Measurements from ENCODE around the gene RING1.

RING1 gene

GRCh38 chr6:33176906-33177305 is 31.4 kb upstream of the RING1 start:
- Histone ChIP-seq H3K36me3 (ENCODE audit: control insufficient read depth, insufficient read depth, low read length) (no peaks in the 10 kb centered on the region), H3K4me3 (ENCODE audit: low read depth, low read length) (no peak overlapping the region), H3K79me2 (no peaks in the 10 kb centered on the region), H3K4me1 (peaks cover 5% of the 10 kb centered on the region), H3K9ac (no peak overlapping the region), H2AFZ (no peak overlapping the region), H3K9me3 (ENCODE audit: control insufficient read depth, low read length) (no peaks in the 10 kb centered on the region), H3K27me3 (ENCODE audit: control insufficient read depth, insufficient read depth, low read length) (no peaks in the 10 kb centered on the region), H3K4me2 (ENCODE audit: low read length) (no peak overlapping the region), H3K27ac (no peak overlapping the region)
- no peak for TF ChIP-seq CTCF (IDR thresholded peaks at IDR 0.05)

DNA sequence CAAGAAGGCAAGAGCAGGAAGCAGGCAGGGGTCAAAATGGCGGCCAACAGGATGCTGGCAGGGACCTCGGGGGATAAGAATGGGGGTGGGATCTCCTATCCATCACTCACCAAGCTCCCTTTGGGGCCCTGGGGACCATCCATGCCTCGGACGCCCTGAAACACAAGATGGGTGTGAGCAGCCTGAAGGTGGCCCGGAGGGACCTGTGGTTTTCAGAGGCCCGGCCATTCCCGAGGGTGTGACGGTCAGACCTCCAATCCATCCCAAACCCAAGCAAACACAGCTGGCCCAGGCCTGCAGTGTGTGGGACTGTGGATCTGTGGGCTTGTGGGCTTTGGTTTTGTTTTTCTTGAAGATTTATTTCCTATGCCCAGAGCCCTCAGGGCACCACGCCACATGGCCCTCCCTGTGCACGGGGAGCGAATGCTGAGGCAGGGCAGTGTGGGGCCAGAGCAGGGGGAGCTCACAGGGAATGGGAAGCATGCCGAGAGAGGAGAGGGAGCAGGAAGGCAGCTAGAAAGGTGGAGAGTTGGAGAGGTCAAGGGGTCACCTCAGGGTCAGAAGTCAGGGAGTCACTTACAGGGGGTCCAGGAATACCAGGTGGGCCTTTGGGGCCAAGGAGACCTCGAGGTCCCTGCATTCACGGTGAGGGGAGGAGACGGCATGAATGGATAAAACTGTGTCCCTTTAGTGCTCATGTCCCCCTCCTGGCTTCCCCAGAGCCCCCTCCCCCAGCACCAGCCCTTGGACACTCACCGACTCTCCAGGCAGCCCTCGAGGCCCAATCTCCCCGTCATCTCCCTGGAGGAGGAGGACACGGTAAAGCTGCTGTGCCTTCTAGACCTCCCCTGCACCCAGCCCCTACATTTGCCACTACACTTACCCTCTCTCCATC is 30.5 kb upstream of the RING1 start:
- H3K9me3 ChIP-seq (ENCODE audit: control insufficient read depth, low read length) = no peaks in the 10 kb centered on the region
- H3K27ac ChIP-seq = no peak overlapping the region
- no peak overlapping the region for H3K9ac ChIP-seq
- no peak for TF ChIP-seq CTCF (IDR thresholded peaks at IDR 0.05)
- H3K79me2 ChIP-seq = no peaks in the 10 kb centered on the region
- H3K4me3 ChIP-seq (ENCODE audit: low read depth, low read length) = no peak overlapping the region
- peaks cover 5% of the 10 kb centered on the region for H3K4me1 ChIP-seq
- no peak overlapping the region for H2AFZ ChIP-seq
- H3K4me2 ChIP-seq (ENCODE audit: low read length) = no peak overlapping the region
- no peaks in the 10 kb centered on the region for H3K27me3 ChIP-seq (ENCODE audit: control insufficient read depth, insufficient read depth, low read length)
- no peaks in the 10 kb centered on the region for H3K36me3 ChIP-seq (ENCODE audit: control insufficient read depth, insufficient read depth, low read length)

- no peak for TF ChIP-seq CTCF (IDR thresholded peaks at IDR 0.05)
- no peaks in the 10 kb centered on the region for H3K27me3 ChIP-seq (ENCODE audit: control insufficient read depth, insufficient read depth, low read length)
- no peaks in the 10 kb centered on the region for H3K79me2 ChIP-seq
- H3K4me3 ChIP-seq (ENCODE audit: low read depth, low read length) = no peak overlapping the region
- H2AFZ ChIP-seq = no peak overlapping the region
- H3K4me2 ChIP-seq (ENCODE audit: low read length) = no peak overlapping the region
- peaks cover 5% of the 10 kb centered on the region for H3K4me1 ChIP-seq
- no peak overlapping the region for H3K9ac ChIP-seq
- no peak overlapping the region for H3K27ac ChIP-seq
- no peaks in the 10 kb centered on the region for H3K36me3 ChIP-seq (ENCODE audit: control insufficient read depth, insufficient read depth, low read length)
- H3K9me3 ChIP-seq (ENCODE audit: control insufficient read depth, low read length) = no peaks in the 10 kb centered on the region
Measured at GRCh38 chr6:33178755-33179475, 29.4 kb upstream of the RING1 start.

GRCh38 chr6:33181141-33181540 is 27.2 kb upstream of the RING1 start:
- Histone ChIP-seq H3K36me3 (ENCODE audit: control insufficient read depth, insufficient read depth, low read length) (no peaks in the 10 kb centered on the region), H3K27ac (no peak overlapping the region), H3K79me2 (no peaks in the 10 kb centered on the region), H3K4me1 (peaks cover 5% of the 10 kb centered on the region), H3K9me3 (ENCODE audit: control insufficient read depth, low read length) (no peaks in the 10 kb centered on the region), H2AFZ (no peak overlapping the region), H3K4me2 (ENCODE audit: low read length) (no peak overlapping the region), H3K9ac (no peak overlapping the region), H3K27me3 (ENCODE audit: control insufficient read depth, insufficient read depth, low read length) (no peaks in the 10 kb centered on the region), H3K4me3 (ENCODE audit: low read depth, low read length) (no peak overlapping the region)
- TF ChIP-seq CTCF (IDR thresholded peaks at IDR 0.05) = no peak
